Activated CD4-positive, alpha-beta T cell treated with anti-CD3 and anti-CD28 coated beads for 36 hours (primary cell): ENCODE results near the gene FHIT. TPM values are rescaled to one million over a fixed set of nuclear protein-coding genes. Genes with fewer than 3 reads are reported as not detected.

ENCODE experiments used
- ATAC-seq: fragments of 200-7000 bp; cut with Tn5 transposase; one replicate; pipeline ENCODE4 v1.10.0; 2021; ENCODE audit warnings: mild to moderate bottlenecking, moderate library complexity
- CTCF ChIA-PET: fragments of 350-600 bp; sonication (Branson Sonifier 250); formaldehyde crosslinking; loops from one replicate; lab custom pipeline; 2021; ENCODE audit warnings: antibody characterized with exemption; lab: Charles Lee
- POLR2A ChIA-PET: fragments of 350-600 bp; sonication (Branson Sonifier 250); formaldehyde crosslinking; loops from one replicate; lab custom pipeline; 2021; ENCODE audit warnings: antibody characterized with exemption, inconsistent platforms; lab: Charles Lee
- DNase-seq: peaks from one replicate; pipeline ENCODE4 v3.0.0-alpha.2; 2020
- H3K27ac Mint-ChIP-seq: one replicate; pipeline ENCODE4 v1.8.0; 2021; ENCODE audit warnings: mixed read lengths
- H3K27me3 Mint-ChIP-seq: one replicate; pipeline ENCODE4 v1.8.0; 2021; ENCODE audit warnings: mixed read lengths
- H3K36me3 Mint-ChIP-seq: one replicate; pipeline ENCODE4 v1.8.0; 2021; ENCODE audit warnings: low read depth, mixed read lengths
- H3K4me1 Mint-ChIP-seq: one replicate; pipeline ENCODE4 v1.8.0; 2021; ENCODE audit warnings: mixed read lengths
- H3K4me3 Mint-ChIP-seq: one replicate; pipeline ENCODE4 v1.8.0; 2021; ENCODE audit warnings: mild to moderate bottlenecking, moderate library complexity, mixed read lengths
- H3K9me3 Mint-ChIP-seq: one replicate; pipeline ENCODE4 v1.8.0; 2021; ENCODE audit warnings: low read depth, mixed read lengths
- intact Hi-C, 2 experiments: fragments of 100-400 bp; cut with DNase I in 1 of 2; cut with micrococcal nuclease in 1 of 2; formaldehyde crosslinking; loops; one replicate each; pipeline versions ENCODE4 v1.14.2 to v1.15.1; 2022 to 2024; cut with DNase I, micrococcal nuclease
- total RNA-seq, 2 experiments: library from RNA; stranded (reverse); gene quantifications; one replicate each; pipeline ENCODE4 v1.2.3, GENCODE V29; 2021

The FHIT gene
- total RNA-seq, 2 experiments from 2014 or later: 10.2 to 13.1 TPM

- no peak overlapping the region for H3K4me3 Mint-ChIP-seq
- DNase-seq (no peak), ATAC-seq (no peak)
- H3K27ac Mint-ChIP-seq: no peak overlapping the region
- H3K36me3 Mint-ChIP-seq: peaks cover 17% of the 10 kb centered on the region
- intact Hi-C loops: no loop called here
- H3K27me3 Mint-ChIP-seq: no peaks in the 10 kb centered on the region
- ChIA-PET CTCF (interaction anchor here (0.6 to 1.7 kb wide), 3 partner anchors 9 to 22 kb away, joined by 3 to 4 read pairs (median 3); no protein-coding TSS in a partner anchor), POLR2A (no interaction called here)
- no peaks in the 10 kb centered on the region for H3K9me3 Mint-ChIP-seq
- H3K4me1 Mint-ChIP-seq: peaks cover 45% of the 10 kb centered on the region
Observed at GRCh38 chr3:59879031-59879581, 1372.1 kb downstream of the FHIT start.

DNA sequence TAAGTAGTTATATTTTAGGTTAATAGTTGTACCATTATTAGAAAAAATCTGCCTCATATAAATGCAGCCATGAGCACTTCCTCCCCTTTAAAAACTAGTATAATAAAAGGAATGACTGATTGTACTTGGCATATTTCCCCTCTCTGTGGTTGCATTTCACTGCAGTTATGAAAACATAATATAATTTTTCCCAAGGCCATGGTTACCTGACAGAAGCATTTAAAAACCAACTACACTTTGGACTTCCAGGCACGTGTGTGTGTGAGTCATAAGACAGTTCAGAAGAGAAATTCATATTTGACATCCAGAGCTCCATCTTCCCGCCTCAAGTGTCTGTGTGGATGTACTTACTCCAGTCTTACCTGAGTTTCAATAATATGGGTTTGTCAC lies 1373.2 kb downstream of the FHIT start:
- Mint-ChIP-seq H3K4me3 (no peak overlapping the region), H3K27me3 (no peaks in the 10 kb centered on the region), H3K9me3 (no peaks in the 10 kb centered on the region), H3K36me3 (peaks cover 17% of the 10 kb centered on the region), H3K4me1 (peaks cover 49% of the 10 kb centered on the region), H3K27ac (no peak overlapping the region)
- intact Hi-C loops: no loop called here
- CTCF ChIA-PET: interaction anchor here (1.7 kb wide), 1 partner anchor 21 kb away, joined by 3 read pairs; no protein-coding TSS in a partner anchor
- ATAC-seq (no peak), DNase-seq (no peak)
- POLR2A ChIA-PET: no interaction called here

DNA sequence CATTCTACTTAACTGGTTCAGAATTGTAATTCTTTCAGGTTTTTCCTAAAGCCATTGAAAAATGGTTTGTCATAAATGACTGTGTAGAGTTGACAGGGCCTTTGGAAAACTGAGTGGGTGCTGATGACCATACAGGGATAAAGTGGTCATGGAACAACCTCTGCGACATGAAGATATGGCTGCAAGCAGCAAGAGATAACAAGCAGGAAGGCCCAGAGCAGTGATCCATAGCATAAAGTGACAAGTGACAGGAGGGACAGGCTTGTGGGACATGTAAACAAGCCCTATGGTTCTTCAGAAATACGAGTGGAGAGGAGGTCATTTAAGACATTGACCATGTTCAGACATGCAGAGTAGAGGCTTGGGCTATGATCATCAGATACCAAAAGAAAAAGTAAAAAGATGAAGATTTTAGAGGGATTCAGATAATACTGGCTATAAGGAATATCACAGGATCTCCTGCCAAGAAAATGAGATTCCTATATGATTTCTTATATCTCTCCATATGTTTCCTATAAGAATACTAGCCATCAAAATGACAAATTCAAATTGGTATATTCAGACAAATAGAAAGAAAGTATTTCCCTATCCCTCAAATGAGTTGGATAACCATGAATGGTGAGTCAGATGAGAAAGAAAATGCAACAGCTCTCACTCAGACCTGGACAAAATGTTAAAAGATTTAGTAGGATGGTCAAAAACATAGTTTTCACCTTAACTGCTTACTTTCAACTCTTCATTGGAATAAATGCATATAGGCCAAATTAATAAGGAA lies 1373.8 kb downstream of the FHIT start:
- ATAC-seq: peak; percentile 26
- Mint-ChIP-seq H3K36me3 (peaks cover 17% of the 10 kb centered on the region), H3K27me3 (no peaks in the 10 kb centered on the region), H3K4me1 (peaks cover 51% of the 10 kb centered on the region), H3K9me3 (no peaks in the 10 kb centered on the region), H3K27ac (no peak overlapping the region), H3K4me3 (no peak overlapping the region)
- CTCF ChIA-PET: no interaction called here
- POLR2A ChIA-PET: interaction anchor here (0.6 kb wide), 1 partner anchor 572 kb away, joined by 3 read pairs; no protein-coding TSS in a partner anchor
- DNase-seq: no peak
- intact Hi-C loops: no loop called here

- ATAC-seq (no peak), DNase-seq (no peak)
- ChIA-PET CTCF (interaction anchor here (0.7 to 1.2 kb wide), 2 partner anchors 9 to 19 kb away, joined by 3 to 4 read pairs; no protein-coding TSS in a partner anchor), POLR2A (interaction anchor here (0.6 kb wide), 1 partner anchor 573 kb away, joined by 3 read pairs; no protein-coding TSS in a partner anchor)
- peaks cover 58% of the 10 kb centered on the region for H3K4me1 Mint-ChIP-seq
- peaks cover 17% of the 10 kb centered on the region for H3K36me3 Mint-ChIP-seq
- H3K9me3 Mint-ChIP-seq: no peaks in the 10 kb centered on the region
- H3K4me3 Mint-ChIP-seq: no peak overlapping the region
- no peaks in the 10 kb centered on the region for H3K27me3 Mint-ChIP-seq
- intact Hi-C loops: no loop called here
- no peak overlapping the region for H3K27ac Mint-ChIP-seq
Observed at GRCh38 chr3:59876533-59877062, 1374.7 kb downstream of the FHIT start.

DNA sequence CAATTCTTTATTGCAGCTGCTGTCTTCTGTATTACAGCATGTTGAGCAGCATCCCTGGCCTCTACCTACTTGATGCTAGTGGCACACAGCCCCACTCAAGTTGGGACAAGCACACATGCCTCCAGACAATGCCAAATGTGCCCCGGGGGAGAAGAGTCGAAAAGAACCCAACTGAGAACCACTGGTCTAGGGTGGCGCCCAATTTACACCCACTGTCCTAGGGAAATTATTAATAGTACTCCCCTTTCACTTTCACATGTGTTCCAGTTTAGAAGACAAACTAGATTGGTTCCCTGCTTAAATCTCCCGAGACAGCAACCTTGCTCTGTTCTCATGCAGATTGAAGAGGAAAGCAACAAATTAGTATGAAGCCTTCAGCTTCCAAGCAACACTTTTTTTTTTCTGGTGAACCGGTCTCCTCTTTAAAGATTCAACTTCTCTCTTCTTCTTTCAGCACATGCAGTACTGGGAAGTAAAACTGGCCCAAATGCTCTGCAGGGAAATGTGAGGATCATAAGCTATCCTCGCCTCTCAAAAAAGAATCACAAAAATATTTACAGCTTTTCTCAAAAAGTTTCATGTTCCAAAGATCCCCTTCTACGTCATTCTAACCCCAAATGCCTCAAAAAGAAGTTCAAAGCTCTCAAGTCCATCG lies 1377.5 kb downstream of the FHIT start:
- peaks cover 1% of the 10 kb centered on the region for H3K9me3 Mint-ChIP-seq
- CTCF ChIA-PET: interaction anchor here (0.6 to 1.4 kb wide), 2 partner anchors 13 to 131 kb away, joined by 3 read pairs; no protein-coding TSS in a partner anchor
- H3K36me3 Mint-ChIP-seq: peaks cover 21% of the 10 kb centered on the region
- no peak overlapping the region for H3K4me3 Mint-ChIP-seq
- POLR2A ChIA-PET: no interaction called here
- intact Hi-C loops: no loop called here
- no peak overlapping the region for H3K27ac Mint-ChIP-seq
- H3K4me1 Mint-ChIP-seq: peaks cover 56% of the 10 kb centered on the region
- ATAC-seq (no peak), DNase-seq (no peak)
- no peaks in the 10 kb centered on the region for H3K27me3 Mint-ChIP-seq

DNA sequence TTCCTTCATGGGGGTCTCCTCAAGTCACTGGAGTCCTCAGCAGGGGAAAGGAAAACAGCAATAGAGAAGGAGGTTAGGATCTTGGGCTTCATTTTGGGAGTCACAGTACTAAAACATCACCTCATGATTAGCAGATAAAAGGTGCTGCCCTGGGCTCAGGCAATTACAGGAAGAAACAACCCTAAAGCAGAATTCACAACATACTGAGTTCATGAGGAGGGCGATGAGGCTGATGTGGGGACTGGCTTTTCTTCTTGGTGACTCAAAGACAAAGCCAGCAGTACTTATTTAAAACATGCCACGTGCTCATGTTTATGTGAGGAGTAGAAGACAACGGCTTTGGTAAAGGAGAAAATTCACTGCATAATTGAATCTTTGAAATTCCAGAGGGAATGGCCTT lies 1379.1 kb downstream of the FHIT start:
- POLR2A ChIA-PET: no interaction called here

GRCh38 chr3:59867185-59868002 lies 1383.9 kb downstream of the FHIT start:
- POLR2A ChIA-PET: no interaction called here
- peak; percentile 74 for ATAC-seq
- no peaks in the 10 kb centered on the region for H3K27me3 Mint-ChIP-seq
- CTCF ChIA-PET: interaction anchor here (0.6 to 1.0 kb wide), 2 partner anchors 138 to 181 kb away, joined by 3 read pairs; no protein-coding TSS in a partner anchor
- intact Hi-C loops: loop anchor here (1.0 to 10.0 kb wide), 10 partner anchors 55 to 500 kb away; no protein-coding TSS in a partner anchor
- H3K4me3 Mint-ChIP-seq: no peak overlapping the region
- peaks cover 50% of the 10 kb centered on the region for H3K4me1 Mint-ChIP-seq
- no peak for DNase-seq
- H3K27ac Mint-ChIP-seq: peak overlapping the region; percentile 66
- peaks cover 11% of the 10 kb centered on the region for H3K9me3 Mint-ChIP-seq
- H3K36me3 Mint-ChIP-seq: peaks cover 41% of the 10 kb centered on the region

More for the DNA sequence above, 1379.1 kb downstream of the FHIT start:
- Mint-ChIP-seq H3K27me3 (no peaks in the 10 kb centered on the region), H3K27ac (peak overlapping the region; percentile 21), H3K9me3 (peaks cover 1% of the 10 kb centered on the region), H3K4me1 (peaks cover 56% of the 10 kb centered on the region), H3K4me3 (no peak overlapping the region), H3K36me3 (peaks cover 24% of the 10 kb centered on the region)
- intact Hi-C loops: no loop called here
- CTCF ChIA-PET: no interaction called here
- peak; percentile 28 for DNase-seq
- ATAC-seq: peak; percentile 69

DNA sequence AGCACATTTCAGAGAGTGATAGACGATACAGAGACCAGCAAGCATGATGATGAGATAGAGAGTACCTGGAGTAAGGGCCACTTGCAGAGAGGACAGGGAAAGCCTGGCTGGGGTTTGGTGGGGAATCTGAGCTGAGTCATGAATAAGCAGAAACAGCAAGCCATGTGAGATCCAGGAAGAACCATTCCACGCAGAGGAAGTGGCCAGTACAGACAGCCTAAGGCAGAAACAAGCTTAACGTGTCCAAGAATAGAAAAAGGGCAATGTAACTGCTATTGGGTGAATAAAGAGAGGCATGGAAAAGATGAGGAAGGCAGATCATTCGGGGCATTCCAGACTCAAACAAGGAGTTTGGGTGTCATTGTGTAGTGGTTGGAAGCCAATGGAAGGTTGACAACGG lies 1385.2 kb downstream of the FHIT start:
- peaks cover 42% of the 10 kb centered on the region for H3K4me1 Mint-ChIP-seq
- H3K27ac Mint-ChIP-seq: no peak overlapping the region
- no peak overlapping the region for H3K4me3 Mint-ChIP-seq
- POLR2A ChIA-PET: no interaction called here
- CTCF ChIA-PET: interaction anchor here (0.8 kb wide), 1 partner anchor 1301 kb away, joined by 3 read pairs; no protein-coding TSS in a partner anchor
- intact Hi-C loops: loop anchor here (2.0 to 10.0 kb wide), 7 partner anchors 56 to 501 kb away; no protein-coding TSS in a partner anchor
- DNase-seq: no peak
- H3K9me3 Mint-ChIP-seq: peaks cover 14% of the 10 kb centered on the region
- ATAC-seq: no peak
- H3K36me3 Mint-ChIP-seq: peaks cover 46% of the 10 kb centered on the region
- H3K27me3 Mint-ChIP-seq: no peaks in the 10 kb centered on the region

DNA sequence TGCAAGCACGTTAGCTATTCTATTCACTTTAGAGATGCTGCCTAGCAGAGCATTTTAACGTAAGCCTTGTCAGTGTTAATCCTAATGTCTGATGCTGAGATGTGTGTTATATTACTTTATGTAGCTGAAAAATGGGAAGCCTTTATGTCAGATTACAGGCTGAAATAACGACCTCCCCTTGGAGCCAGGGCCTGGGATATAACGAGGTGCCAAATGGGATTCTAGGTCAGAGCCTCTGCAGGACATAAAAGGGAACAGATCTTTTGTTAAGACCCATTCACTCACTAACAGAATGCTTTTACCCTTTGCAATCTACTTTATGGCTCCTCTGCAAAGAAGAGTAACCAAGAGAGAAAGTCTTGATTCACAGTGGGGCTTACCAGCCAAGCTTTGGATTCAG lies 1385.9 kb downstream of the FHIT start:
- intact Hi-C loops: loop anchor here (5.0 to 10.0 kb wide), 6 partner anchors 57 to 502 kb away; no protein-coding TSS in a partner anchor
- H3K27me3 Mint-ChIP-seq: no peaks in the 10 kb centered on the region
- no peak overlapping the region for H3K27ac Mint-ChIP-seq
- ATAC-seq (no peak), DNase-seq (no peak)
- ChIA-PET POLR2A (no interaction called here), CTCF (no interaction called here)
- H3K4me1 Mint-ChIP-seq: peaks cover 42% of the 10 kb centered on the region
- H3K4me3 Mint-ChIP-seq: no peak overlapping the region
- H3K36me3 Mint-ChIP-seq: peaks cover 46% of the 10 kb centered on the region
- H3K9me3 Mint-ChIP-seq: peaks cover 14% of the 10 kb centered on the region

- Mint-ChIP-seq H3K4me1 (peaks cover 25% of the 10 kb centered on the region), H3K27ac (no peak overlapping the region), H3K9me3 (peaks cover 13% of the 10 kb centered on the region), H3K27me3 (no peaks in the 10 kb centered on the region), H3K36me3 (peaks cover 38% of the 10 kb centered on the region), H3K4me3 (no peak overlapping the region)
- intact Hi-C loops: loop anchor here (10.0 kb wide), 3 partner anchors 212 to 478 kb away; no protein-coding TSS in a partner anchor
- DNase-seq: no peak
- ATAC-seq: no peak
- ChIA-PET POLR2A (no interaction called here), CTCF (no interaction called here)
Observed at GRCh38 chr3:59862686-59863085, 1388.6 kb downstream of the FHIT start.
